ENCODE results near the gene CELA2A.

CELA2A gene

DNA sequence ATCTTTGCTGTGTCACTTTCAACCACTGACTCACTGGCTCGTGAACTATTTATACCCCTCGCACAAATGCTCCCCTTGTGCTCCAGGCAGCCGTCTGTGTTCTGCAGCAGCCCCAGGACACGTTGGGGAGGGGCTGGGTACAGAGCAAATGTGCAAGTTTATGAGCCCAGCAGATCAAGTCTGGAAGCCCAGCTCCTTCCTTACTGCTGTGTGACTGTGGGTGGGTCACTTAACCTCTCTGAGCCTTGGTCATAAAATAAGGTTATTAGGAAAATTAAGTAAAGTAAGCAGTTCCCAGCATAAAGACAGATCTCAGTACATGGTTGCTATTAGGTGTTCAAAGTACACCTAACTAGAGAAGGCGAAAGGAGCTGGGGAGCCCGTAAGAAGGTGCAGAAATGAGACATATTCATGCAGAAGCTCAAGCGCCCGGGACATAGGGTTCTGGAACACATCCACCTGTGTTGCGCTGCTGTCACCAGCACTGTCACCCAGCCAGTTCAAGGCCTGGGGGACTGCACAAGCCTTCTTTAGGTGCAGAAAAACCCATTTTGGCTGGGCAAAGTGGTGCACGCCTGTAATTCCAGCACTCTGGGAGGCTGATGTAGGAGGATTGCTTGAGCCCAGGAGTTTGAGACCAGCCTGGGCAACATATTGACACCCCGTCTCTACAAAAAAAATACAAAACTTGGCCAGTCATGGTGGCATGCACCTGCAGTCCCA, 33.0 kb upstream of the CELA2A start:
- H3K36me3 ChIP-seq (replicated peaks), result no peaks in the 10 kb centered on the region
- TF ChIP-seq, protein P1, sequence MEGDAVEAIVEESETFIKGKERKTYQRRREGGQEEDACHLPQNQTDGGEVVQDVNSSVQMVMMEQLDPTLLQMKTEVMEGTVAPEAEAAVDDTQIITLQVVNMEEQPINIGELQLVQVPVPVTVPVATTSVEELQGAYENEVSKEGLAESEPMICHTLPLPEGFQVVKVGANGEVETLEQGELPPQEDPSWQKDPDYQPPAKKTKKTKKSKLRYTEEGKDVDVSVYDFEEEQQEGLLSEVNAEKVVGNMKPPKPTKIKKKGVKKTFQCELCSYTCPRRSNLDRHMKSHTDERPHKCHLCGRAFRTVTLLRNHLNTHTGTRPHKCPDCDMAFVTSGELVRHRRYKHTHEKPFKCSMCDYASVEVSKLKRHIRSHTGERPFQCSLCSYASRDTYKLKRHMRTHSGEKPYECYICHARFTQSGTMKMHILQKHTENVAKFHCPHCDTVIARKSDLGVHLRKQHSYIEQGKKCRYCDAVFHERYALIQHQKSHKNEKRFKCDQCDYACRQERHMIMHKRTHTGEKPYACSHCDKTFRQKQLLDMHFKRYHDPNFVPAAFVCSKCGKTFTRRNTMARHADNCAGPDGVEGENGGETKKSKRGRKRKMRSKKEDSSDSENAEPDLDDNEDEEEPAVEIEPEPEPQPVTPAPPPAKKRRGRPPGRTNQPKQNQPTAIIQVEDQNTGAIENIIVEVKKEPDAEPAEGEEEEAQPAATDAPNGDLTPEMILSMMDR (IDR thresholded peaks at IDR 0.05; ENCODE audit: low read depth, low read length, missing control alignments), result no peak

DNA sequence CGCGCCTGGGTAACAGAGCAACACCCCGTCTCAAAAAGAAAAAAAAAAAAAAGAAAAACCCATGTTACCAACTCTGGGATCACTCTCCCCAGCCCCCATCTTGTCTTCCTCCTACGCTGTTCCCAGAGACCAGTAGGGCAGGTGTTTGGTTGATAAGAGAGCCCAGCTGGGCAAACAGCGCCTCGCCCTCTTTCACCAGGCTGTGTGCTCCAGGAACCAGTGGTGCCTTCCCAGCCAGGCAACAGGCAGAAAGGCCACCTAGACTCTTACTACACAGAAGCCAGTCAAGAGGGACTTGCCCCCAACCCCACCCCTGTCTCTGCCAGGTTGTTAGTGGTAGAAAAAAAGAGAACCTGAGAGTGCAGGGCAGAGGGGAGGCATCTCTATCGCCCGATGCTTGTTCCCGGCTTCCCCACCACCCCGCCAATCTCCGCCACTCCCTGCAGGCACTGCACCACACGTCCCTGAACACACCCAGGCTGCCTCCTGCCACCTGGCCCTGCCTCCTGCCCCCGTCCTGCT, 32.3 kb upstream of the CELA2A start:
- no peak overlapping the region for H3K4me3 ChIP-seq (ENCODE audit: low read depth, low read length)
- H3K27me3 ChIP-seq (replicated peaks), result no peaks in the 10 kb centered on the region
- no peak for DNase-seq
- H3K27ac ChIP-seq, result no peak overlapping the region
- H3K36me3 ChIP-seq (replicated peaks), result no peaks in the 10 kb centered on the region
- in situ Hi-C loops (cut with HindIII; ENCODE audit: low pct_ligation_motif_present, low sequenced_read_pairs), result no loop called here
- TF ChIP-seq, protein P1 (IDR thresholded peaks at IDR 0.05; ENCODE audit: low read depth, low read length, missing control alignments), result no peak

More for the DNA sequence above, 33.0 kb upstream of the CELA2A start:
- Histone ChIP-seq H3K4me3 (ENCODE audit: low read depth, low read length) (no peak overlapping the region), H3K27me3 (replicated peaks) (no peaks in the 10 kb centered on the region), H3K27ac (no peak overlapping the region)
- DNase-seq, result no peak
- in situ Hi-C loops (cut with HindIII; ENCODE audit: low pct_ligation_motif_present, low sequenced_read_pairs), result no loop called here

DNA sequence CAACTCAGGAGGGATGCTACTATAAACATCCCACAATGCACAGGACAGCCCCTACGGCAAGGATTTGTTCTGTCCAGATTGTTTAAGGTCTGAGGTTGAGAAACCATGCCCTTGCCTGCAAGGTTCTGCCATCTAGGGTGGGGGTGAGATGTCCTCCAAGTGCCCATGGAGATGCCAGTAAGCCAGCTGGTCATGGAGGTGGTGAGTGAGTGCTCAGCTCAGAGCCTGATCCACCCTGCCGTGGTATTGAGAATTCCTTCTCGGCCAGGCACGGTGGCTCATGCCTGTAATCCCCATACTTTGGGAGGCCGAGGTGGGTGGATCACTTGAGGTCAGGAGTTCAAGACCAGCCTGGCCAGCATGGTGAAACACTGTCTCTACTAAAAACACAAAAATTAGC, 31.6 kb upstream of the CELA2A start:
- in situ Hi-C loops (cut with HindIII; ENCODE audit: low pct_ligation_motif_present, low sequenced_read_pairs), result no loop called here
- DNase-seq, result no peak
- Histone ChIP-seq H3K36me3 (replicated peaks) (no peaks in the 10 kb centered on the region), H3K4me3 (ENCODE audit: low read depth, low read length) (no peak overlapping the region), H3K27me3 (replicated peaks) (no peaks in the 10 kb centered on the region), H3K27ac (no peak overlapping the region)
- TF ChIP-seq, protein P1 (IDR thresholded peaks at IDR 0.05; ENCODE audit: low read depth, low read length, missing control alignments), result no peak

DNA sequence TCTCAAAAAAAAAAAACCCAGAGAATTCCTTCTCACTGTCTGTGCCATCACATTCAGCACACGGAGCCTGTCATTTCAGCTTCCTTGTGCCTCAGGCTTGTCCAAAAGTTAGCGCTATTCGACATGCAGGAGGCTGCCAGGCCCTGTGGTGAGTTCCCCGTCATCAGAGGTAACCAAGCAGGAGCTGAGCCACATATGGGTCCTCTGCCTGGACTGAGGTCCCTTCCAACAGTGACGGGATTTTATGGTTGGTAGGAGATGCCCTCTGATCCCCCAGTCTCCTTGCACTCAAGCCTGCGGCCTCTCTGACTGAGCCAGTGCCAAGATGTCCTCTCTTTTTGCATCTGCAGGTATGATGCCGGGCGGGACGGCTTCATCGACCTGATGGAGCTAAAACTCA, 31.0 kb upstream of the CELA2A start:
- Histone ChIP-seq H3K4me3 (ENCODE audit: low read depth, low read length) (no peak overlapping the region), H3K27me3 (replicated peaks) (no peaks in the 10 kb centered on the region), H3K27ac (no peak overlapping the region), H3K36me3 (replicated peaks) (no peaks in the 10 kb centered on the region)
- in situ Hi-C loops (cut with HindIII; ENCODE audit: low pct_ligation_motif_present, low sequenced_read_pairs), result no loop called here
- no peak for DNase-seq
- TF ChIP-seq, protein P1 (IDR thresholded peaks at IDR 0.05; ENCODE audit: low read depth, low read length, missing control alignments), result no peak

DNA sequence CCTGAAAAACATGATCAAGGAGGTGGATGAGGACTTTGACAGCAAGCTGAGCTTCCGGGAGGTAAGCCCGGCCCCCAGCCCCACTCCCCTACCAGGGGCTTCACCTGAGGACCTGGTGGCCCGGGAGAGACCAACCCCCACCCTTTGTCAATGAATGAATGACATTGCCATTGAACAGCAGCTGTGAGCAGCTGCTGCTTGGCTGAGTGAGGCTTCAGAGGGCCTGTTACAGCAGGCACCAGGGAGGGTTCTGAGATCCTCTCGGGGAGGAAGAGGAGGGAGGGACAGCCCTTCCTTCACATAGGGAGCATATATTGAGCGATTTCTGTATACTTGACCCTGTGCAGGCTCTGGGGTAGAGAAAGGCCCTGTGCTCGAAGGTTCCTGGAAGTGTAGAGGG, 30.6 kb upstream of the CELA2A start:
- H3K36me3 ChIP-seq (replicated peaks), result no peaks in the 10 kb centered on the region
- DNase-seq, result no peak
- in situ Hi-C loops (cut with HindIII; ENCODE audit: low pct_ligation_motif_present, low sequenced_read_pairs), result no loop called here
- H3K27me3 ChIP-seq (replicated peaks), result no peaks in the 10 kb centered on the region
- no peak overlapping the region for H3K4me3 ChIP-seq (ENCODE audit: low read depth, low read length)
- no peak overlapping the region for H3K27ac ChIP-seq
- TF ChIP-seq, protein P1 (IDR thresholded peaks at IDR 0.05; ENCODE audit: low read depth, low read length, missing control alignments), result no peak

Data from brain microvascular endothelial cell (primary cell).